Prostate gland (tissue), 2 donors: ENCODE measurements around the gene ACOX1.

Experiments
- CTCF ChIP-seq, 4 experiments: fragments of 200-600 bp in 2 of 4; fragments of 450-650 bp in 2 of 4; sonication (generic) in 2 of 4; IDR thresholded peaks; 1 replicate in 3 of 4; 2 replicates in 1 of 4; pipeline ENCODE4 v1.5.1; 2016 to 2019; ENCODE audit warnings: antibody characterized with exemption in 4 of 4, mild to moderate bottlenecking in 2 of 4, moderate library complexity in 2 of 4
- POLR2A ChIP-seq: fragments of 450-650 bp; IDR thresholded peaks from one replicate; pipeline ENCODE4 v1.6.1; 2016; ENCODE audit warnings: antibody characterized with exemption, mild to moderate bottlenecking
- POLR2AphosphoS5 ChIP-seq: sonication (generic); formaldehyde crosslinking; IDR thresholded peaks from one replicate; pipeline ENCODE4 v1.6.1; 2017; ENCODE audit warnings: antibody characterized with exemption

DNA sequence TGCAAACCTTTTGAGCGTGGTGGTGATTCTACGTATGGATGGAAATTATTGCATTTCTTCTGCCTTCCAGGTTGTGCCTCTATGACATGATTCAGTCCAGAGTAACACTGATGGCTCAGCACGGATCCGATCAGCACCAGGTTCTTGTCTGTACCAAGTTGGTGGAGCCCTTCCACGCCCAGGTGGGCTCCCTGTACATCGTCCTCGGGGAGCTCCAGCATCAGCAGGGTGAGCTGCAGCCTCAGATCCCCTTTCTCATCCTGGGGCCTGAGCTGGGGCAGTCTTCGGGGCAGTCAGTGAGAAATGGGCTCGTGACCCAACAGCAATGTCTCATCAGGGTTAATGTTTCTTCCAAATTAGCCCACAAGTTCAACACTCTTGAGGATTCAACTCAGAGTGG is 12.4 kb upstream of the ACOX1 start:
- TF ChIP-seq POLR2A (no peak), CTCF (IDR thresholded peaks at IDR 0.05) (no peak), POLR2AphosphoS5 (no peak)
